ENCODE data around the gene PDCD1.
"Not testable (repeated sequence)": the region's sequence is repeated elsewhere in the genome, so short reads cannot be mapped to it uniquely, and the experiment has no call there.

PDCD1 gene

DNA sequence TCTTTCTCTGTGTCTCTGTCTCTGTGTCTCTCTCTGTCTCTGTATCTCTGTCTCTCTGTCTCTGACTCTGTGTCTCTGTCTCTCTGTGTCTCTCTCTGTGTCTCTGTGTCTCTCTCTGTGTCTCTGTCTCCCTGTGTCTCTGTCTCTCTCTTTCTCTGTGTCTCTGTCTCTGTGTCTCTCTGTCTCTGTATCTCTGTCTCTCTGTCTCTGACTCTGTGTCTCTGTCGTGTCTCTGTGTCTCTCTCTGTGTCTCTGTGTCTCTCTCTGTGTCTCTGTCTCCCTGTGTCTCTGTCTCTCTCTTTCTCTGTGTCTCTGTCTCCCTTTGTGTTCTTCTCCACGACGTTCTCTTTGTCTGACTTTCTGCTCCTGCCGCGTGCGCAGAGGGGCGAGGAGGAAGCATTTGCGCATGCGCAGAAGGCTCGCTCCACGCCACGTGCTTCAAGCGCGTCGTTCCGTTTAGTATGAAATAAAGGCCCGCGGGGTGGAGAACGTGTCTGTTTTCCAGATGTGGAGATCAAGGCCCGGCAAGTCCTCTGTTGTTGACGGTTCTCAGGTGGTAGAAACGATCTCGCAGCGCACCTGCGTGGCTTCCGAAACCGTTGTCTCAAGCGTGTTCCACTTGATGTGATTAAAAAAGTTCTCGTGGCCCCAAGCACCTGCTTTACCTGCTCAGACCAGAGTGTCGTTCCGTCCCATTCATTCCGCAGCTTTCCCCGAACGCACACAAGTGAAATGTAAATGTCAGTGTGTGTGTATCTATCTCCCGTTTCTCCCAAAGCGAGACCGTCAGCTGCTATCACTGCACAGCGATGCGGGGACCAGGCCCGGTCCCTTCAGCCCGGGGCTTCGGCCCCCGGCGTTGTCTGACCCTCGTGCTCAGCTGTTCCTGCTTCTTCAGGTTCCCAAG lies 34.9 kb downstream of the PDCD1 start:
- not testable (repeated sequence) for DNase-seq

DNA sequence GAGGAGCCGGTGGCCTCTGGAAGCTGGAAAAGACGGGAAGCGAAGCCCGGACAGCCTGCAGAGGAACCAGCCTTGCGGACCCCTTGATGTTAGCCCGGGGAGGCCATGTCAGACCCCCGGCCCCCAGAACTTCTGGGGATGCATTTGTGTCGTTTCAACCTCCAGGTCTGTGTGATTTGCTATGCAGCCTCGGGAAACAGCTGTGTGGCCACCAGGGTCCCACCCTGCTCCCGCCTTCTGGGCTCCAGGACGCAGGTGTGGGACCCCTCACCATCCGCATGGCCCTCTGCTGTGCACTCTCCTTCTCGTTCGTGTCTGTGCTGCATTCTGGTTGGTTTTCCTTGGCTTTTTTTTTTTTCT lies 36.5 kb downstream of the PDCD1 start:
- DNase-seq: no peak

DNA sequence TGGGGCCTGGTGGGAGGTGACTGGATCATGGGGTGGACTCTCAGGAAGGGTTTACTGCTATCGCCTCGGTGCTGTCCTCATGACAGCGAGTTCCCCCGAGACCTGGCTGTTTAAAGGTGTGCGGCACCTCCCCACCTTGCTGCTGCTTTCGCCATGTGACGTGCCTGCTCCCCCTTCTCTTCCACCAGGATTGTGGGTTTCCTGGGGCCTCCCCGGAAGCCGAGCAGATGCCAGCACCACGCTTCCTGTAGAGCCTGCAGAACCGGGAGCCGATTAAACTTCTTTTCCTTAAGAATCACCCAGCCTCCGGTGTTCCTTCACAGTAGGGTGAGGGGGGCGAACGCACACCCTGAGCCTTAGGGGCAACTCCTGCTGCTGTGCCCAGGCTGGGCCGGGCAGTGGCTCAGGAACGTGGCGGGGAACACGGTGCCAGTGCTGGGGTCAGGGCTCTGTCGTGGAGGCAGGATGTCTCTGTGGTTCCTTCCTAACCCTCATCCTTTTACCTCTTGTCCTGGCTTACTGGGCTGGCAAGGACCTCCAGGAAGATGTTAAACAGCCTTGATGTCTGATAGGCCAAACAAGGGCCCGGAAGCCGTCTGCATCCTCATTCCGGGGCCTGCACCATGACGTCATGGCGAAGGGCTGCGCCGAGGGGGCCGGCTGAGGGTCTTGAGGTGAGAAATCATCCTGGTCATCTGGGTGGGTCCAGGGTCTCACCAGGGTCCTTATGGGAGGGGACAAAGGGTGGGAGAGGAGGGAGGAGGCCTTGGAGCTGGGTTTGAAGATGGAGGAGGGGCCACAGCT lies 37.0 kb downstream of the PDCD1 start:
- no peak for DNase-seq

DNA sequence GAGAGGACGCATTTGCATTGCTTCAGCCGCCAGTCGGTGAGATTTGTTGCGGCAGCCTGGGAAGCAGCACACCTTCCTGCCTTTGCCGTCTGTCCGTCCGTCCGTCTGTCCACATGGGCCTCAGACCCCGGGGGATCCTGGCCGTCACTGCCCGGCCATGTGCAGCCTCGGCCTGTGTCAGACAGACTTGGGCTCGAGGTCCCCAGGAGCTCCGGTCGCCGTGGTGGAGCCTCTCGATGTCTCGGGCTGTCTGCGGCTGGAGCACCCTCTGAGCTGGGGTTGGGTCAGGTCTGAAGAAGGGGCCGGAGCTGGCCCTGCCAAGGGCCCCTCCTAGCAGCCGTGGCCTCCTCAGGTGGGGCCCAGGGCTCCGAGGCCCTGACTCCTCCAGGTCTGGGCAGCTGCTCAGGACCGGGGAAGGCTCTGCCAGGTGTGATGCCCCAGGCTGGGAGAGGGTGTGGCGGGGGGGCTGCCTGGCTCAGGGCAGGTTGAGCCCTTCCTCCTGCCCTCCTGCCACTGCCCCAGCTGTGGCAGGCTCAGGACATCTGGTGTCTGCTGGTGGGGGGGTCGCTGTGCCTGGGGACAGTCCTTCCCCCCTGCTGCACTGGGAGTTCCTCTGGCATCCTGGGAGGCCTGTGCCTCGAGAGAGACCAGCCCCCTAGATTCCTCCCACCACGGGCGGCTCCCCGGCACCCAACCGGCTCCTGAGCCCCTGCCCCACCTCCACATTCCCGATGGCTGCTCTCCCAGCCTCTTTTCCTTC lies 37.9 kb downstream of the PDCD1 start:
- DNase-seq: no peak

DNA sequence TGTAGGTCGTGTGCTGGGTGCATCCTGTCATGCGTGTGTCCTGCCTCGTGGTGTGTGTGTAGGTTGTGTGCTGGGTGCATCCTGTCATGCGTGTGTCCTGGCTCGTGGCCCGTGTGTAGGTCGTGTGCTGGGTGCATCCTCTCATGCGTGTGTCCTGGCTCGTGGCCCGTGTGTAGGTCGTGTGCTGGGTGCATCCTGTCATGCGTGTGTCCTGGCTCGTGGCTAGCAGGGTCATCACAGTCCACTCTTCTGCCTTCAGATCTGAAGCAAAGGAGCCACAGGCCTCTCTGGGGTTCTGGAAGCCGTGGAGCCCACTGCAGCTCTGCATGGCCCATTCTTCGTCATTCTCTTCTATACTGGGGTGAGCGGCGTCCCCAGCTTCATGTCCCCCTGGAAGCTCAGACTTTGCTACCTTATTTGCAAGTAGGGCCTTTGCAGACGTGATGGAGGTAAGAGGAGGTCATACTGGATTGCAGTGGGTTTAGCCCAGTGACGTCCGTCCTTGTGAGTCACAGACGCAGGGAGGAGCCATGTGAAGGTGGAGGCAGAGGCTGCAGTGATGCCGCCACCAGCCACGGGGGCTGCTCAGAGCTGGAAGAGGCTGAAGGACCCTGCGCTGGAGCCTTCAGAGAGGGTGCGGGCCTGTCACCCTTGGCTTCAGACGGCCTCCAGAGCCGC lies 38.6 kb downstream of the PDCD1 start:
- DNase-seq: not testable (repeated sequence)

DNA sequence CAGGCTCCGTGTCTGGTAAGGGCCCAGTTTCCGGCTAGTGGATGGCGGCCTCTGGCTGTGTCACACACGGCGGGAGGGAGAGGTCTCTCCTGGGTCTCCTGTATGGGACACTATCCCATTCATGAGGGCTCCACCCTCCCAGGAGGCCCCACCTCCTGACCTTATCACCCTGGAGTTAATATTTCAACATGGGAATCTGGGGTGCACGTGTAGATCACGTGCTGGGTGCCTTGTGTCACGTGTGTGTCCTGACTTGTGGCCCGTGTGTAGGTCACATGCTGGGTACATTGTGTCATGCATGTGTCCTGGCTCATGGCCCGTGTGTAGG lies 39.8 kb downstream of the PDCD1 start:
- no peak for DNase-seq

DNA sequence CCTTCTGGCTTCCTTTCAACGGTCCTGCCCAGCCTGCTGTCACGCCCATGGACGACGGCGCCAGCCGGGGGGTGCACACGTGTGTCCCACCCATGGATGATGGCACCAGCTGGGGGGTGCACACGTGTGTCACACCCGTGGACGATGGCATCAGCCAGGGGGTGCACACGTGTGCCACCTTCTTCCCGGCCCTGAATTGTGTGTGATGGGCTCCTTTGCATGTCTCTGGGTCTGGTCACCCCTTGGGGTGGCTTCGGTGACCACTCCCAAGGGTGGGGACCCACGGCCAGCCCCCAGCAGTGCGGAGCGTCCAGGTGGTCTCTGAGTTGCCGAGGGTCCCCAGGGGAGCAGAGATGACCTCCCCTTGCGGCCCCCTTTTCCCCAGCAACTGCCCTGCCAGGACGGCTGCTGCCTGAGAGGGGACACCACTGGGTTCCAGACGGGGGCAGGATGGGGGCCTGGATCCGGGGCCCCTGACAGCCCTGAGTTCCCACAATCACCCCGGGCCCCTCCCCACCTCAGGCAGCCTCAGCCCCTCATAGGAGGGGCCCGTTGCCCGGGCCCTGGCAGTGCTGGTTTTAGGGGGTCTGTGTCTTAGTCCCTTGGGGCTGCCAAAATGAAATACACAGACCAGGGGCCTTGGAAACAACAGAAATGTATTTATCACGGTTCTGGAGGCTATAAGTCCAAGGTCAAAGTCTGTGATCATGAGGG lies 40.3 kb downstream of the PDCD1 start:
- no peak for DNase-seq

DNA sequence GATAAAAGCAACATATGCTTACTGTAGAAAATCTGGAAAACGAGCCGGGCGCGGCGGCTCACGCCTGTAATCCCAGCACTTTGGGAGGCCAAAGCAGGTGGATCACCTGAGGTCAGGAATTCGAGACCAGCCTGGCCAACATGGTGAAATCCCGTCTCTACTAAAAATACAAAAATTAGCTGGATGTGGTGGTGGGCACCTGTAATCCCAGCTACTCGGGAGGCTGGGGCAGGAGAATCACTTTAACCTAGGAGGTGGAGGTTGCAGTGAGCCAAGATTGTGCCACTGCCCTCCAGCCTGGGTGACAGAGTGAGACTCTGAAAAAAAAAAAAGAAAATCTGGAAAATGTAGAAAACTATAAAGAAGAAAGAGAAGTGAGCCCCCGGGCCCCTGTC lies 40.9 kb downstream of the PDCD1 start:
- DNase-seq: not testable (repeated sequence)

DNA sequence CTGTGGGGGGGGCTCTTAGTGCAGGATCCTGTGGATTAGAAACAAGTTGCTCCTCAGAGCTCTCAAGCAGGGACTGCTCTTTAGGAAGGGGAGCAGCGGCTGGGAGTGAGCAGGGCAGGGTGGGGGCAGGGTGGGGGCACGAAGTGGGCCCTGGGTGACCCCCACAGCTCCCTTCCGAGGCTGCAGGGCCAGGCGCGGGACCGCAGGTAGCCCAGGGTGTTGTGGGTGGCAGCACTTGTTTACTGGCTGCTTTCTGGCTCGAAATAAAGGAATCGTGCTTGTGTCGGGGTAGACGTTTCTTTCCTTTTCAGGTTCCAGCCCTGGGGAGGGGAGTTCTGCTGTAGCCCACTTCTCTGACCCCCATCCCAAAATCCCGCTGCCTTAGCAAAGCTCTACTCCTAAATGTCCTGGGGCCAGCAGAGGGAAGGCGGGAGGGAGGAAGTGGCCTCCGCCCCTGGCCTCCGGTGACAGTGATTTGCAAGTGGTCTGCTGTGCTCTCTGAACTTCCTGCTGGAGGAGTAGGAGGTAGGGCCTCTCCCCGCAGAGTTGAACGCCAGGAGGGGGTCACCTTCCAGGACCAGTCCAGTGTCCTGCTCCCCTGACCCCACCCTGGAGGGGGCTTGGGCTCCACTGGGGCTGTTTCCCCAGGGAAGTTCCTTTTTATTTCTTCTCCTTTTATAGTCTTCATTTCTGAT lies 41.4 kb downstream of the PDCD1 start:
- no peak for DNase-seq

DNA sequence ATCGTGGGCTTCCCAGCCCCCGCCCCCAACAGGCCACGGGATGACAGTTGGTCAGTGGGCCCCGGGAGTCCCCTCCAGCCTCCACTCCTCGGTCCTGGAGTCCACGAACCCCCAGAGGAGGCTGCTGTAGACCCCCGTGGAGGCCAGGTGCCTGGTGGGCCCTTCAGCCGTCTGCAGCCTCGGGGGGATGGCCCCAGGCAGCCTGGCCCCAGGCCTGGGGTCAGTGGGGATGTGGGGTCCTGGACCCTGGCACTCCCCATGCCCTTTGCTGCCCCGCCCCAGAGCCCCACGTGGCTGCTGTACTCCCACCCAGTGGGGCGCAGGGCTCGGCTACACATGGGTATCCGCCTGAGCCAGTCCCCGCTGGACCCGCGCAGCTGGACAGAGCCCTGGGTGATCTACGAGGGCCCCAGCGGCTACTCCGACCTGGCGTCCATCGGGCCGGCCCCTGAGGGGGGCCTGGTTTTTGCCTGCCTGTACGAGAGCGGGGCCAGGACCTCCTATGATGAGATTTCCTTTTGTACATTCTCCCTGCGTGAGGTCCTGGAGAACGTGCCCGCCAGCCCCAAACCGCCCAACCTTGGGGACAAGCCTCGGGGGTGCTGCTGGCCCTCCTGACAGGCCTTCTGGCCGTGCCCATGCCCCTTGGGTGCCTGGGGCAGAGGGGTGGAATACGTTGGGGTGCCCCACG lies 42.1 kb downstream of the PDCD1 start:
- DNase-seq: no peak

DNA sequence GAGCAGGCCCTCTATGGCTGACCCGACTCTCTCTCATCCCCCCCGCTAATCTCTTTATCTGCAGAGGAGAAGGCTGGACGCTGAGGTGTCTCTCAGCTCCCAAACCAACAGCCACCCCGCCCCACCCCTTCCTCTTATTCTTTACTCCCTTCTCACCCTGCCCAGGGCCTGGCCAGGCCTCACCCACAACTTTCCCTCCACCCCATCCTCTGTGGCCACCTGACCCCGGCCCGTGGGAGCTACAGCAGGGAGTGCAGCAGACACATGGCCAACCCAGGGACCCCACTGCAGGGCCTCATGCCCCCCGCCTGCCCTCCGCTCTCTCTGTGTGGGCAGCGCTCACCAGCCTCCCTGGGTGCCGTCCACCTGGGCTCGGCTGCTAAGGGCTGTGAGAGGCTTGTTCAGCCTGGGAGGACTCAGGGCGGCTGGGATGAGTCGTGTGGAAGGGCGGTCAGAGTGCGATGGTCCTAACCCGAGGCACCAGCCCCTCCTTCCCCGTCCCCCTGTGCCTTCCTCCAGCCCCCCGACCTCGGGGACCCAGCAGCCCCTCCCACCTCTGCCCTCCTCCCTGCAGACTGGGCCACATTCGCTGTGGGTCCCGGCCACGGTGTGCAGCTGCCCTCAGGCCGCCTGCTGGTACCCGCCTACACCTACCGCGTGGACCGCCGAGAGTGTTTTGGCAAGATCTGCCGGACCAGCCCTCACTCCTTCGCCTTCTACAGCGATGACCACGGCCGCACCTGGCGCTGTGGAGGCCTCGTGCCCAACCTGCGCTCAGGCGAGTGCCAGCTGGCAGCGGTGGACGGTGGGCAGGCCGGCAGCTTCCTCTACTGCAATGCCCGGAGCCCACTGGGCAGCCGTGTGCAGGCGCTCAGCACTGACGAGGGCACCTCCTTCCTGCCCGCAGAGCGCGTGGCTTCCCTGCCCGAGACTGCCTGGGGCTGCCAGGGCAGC lies 42.9 kb downstream of the PDCD1 start:
- DNase-seq: no peak

DNA sequence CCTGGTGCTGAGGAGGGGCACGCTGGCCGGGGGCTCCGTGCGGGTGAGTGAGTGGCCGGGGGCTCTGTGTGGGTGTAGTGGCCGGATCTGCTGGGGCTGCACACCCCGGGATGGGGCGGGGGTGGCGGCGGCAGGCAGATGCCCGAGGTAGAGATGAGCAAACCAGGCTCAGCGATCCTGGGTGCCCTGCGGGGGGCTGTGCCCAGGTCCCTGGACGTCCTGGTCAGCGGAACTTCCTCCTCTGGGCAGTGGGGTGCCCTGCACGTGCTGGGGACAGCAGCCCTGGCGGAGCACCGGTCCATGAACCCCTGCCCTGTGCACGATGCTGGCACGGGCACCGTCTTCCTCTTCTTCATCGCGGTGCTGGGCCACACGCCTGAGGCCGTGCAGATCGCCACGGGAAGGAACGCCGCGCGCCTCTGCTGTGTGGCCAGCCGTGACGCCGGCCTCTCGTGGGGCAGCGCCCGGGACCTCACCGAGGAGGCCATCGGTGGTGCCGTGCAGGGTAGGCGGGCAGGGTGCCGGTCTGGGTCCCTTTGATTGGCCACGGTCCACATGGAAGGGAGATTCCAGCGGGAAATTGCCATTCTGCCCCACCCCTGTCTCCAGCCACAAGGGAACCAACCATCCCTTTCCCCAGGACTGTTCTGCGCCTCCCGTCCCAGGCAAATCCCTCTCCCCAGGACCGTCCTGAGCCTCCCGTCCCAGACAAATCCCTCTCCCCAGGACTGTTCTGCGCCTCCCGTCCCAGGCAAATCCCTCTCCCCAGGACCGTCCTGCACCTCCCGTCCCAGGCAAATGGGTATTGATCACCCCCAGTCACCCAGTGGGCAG lies 43.8 kb downstream of the PDCD1 start:
- DNase-seq: no peak

DNA sequence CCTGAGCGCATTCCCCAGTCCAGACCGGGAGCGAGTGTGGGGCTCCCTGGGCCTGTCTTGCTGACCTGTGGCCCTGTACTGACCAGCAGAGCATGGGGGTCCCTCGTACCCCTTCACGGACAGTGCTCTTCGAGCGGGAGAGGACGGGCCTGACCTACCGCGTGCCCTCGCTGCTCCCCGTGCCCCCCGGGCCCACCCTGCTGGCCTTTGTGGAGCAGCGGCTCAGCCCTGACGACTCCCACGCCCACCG lies 44.4 kb downstream of the PDCD1 start:
- no peak for DNase-seq

DNA sequence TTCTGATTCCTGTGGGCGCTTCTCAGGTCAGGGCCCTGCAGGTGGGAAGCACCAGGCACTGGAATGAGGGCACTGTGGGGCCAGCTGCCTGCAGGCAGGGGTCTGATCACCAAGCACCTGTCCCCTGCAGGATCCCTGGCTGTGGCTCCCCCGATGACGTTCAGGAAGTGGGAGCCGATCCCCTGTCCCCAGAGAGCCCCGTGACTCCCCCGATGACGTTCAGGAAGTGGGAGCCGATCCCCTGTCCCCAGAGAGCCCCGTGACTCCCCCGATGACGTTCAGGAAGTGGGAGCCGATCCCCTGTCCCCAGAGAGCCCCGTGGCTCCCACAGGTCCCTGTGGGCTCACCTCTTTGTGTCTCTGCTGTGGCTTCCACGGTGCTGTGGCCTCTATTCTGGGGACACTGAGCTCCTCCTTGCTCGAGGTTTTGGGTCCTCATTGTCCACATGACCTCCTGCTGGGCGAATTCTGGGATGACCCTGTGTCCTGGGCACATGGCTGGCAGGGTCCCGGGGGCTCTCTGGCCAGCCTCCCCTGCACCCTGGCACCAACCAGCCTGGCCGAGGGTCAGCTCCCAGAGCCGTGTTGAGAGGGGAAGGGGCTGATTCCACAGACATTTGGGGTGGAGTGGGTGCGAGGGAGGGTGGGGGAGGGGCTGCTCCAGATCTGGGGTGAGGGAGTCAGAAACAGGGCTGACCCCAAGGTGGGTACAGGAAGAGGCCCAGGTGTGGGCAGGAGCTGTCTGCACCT lies 44.9 kb downstream of the PDCD1 start:
- no peak for DNase-seq

DNA sequence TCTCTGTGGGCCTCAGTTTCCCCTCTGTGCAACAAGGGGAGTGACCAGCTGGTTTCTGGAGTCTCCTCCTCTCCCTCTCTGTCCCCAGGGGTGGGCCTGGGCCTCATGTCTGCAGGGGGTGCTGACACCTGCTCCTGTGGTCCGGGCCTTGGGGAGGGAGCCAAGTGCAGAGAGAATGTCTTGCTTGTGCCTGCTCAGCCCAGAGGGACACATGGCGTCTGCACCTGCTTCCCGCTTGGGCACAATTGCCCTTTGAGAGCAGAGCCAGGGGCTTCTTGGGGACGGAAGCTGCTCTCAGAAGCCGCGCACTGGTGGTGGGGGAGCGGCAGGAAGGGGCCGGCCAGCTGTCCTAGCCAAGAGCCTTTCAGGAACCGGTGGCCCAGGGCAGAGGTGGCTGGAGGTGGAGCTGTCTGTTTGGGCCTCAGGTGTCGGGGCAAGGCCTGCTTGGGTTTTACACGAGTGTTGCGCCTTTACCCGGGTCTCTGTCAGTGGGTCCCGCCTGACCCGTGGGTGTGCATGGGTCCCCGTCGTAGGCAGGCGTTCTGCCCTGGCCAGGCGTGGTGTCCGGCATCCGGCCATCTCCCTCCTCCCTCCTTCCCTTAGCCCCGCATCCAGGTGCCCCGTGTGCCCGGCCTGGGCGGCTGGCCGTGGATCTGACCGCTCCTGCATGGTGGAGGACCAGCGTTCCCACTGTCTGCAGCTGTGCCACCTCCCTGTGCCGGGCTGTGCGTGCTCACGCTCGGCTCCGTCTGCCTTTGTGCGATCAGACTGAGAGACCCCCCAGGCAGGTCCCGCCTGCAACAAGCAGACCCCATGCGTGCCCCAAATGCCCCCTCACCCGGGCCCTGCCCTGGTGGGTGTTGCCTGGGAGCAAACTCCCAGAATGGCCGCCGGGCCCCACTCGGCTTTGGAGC lies 45.7 kb downstream of the PDCD1 start:
- DNase-seq: no peak

DNA sequence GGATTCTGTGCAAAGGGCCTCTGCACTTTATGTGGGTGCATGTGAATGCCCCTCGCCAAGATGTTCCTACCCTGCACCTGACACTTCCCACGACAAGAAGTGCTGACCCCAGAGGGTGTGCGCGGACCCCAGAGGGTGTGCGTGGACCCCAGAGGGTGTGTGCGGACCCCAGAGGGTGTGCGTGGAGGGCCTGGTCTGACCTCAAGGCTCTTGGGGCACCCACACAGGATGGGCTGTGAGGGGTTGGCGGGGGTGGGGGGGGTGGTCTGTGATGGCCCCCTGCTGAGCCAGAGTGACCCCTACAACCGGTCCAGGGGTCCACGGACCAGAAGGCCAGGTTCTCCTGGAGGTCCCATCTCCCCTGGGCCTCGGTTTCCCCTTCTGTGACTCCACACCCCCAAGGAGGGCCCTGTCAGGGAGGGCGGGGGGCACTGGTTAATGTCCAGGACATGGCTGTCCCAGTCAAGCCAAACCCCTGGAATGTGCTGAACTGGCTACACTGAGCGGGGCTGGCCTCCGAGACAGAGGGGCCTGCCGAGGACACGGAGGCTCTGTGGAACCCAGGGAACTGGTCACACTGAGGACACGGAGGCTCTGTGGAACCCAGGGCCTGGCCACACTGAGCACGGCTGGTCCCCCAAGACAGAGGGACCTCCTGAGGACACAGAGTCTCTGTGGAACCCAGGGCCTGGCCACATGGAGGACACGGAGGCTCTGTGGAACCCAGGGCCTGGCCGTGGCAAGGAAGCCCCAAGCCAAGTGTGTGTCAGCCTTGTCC lies 46.6 kb downstream of the PDCD1 start:
- no peak for DNase-seq

Data from NCI-H2029 (cell line).